Neural progenitor cell (in vitro differentiated cells): ENCODE data around the gene PAQR9.

Source experiments
- EZH2 ChIP-seq: fragments of 200-600 bp; sonication (generic); IDR thresholded peaks from 2 replicates; pipeline ENCODE4 v1.6.1; 2017; ENCODE audit warnings: antibody characterized with exemption, mild to moderate bottlenecking, moderate library complexity
- EZH2phosphoT487 ChIP-seq: fragments of 200-600 bp; sonication (generic); IDR thresholded peaks from 2 replicates; pipeline ENCODE4 v1.6.1; 2017; ENCODE audit warnings: antibody characterized with exemption
- TF ChIP-seq, protein P1 (sequence below): fragments of 200-600 bp; sonication (generic); IDR thresholded peaks from 2 replicates; pipeline ENCODE4 v1.5.1; 2017; ENCODE audit warnings: antibody characterized with exemption, mild to moderate bottlenecking

DNA sequence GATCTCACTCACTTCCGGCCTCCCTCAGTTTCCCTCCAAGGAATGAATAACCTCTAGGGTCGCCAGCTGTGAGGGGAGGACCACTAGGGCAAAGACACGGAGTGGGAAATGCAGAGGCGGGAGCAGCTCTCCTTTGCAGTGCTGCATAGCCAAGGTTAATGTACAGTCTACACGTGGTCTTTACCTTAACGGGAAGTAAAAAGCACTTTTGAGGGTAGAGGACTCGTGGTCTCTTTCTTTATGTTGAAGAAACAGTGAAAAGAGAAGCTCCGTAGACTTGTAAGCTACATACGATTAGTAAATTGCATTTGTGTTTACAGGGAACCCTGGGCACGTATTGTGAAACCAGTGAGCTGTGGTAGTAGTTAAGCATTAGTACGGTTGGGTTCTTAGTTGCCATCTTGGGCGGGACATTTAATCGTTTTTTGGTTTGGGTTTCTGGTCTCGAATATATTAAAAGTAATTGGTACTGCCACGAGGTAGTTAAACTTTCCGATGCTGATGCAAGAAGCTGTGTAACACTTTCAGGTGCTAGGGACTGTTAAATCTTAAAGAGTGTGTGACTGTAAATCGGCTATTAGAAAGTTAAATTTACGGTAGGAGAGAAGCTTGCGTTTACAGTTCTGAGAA lies 38.7 kb upstream of the PAQR9 start:
- TF ChIP-seq, protein P1, sequence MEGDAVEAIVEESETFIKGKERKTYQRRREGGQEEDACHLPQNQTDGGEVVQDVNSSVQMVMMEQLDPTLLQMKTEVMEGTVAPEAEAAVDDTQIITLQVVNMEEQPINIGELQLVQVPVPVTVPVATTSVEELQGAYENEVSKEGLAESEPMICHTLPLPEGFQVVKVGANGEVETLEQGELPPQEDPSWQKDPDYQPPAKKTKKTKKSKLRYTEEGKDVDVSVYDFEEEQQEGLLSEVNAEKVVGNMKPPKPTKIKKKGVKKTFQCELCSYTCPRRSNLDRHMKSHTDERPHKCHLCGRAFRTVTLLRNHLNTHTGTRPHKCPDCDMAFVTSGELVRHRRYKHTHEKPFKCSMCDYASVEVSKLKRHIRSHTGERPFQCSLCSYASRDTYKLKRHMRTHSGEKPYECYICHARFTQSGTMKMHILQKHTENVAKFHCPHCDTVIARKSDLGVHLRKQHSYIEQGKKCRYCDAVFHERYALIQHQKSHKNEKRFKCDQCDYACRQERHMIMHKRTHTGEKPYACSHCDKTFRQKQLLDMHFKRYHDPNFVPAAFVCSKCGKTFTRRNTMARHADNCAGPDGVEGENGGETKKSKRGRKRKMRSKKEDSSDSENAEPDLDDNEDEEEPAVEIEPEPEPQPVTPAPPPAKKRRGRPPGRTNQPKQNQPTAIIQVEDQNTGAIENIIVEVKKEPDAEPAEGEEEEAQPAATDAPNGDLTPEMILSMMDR = no peak
- no peak for TF ChIP-seq EZH2phosphoT487
- TF ChIP-seq EZH2 = no peak
